Testis (tissue), 3 donors: ENCODE measurements around the gene VPS8. TPM values are rescaled to one million over a fixed set of nuclear protein-coding genes. Genes with fewer than 3 reads are reported as not detected.

Source experiments
- DNase-seq: peaks from one replicate; pipeline ENCODE4 v3.0.0-alpha.2; 2019
- H3K27ac ChIP-seq, 2 donors: fragments of 200-600 bp; sonication (generic); one replicate each; pipeline ENCODE4 v1.5.1; 2019
- H3K27me3 ChIP-seq: fragments of 200-600 bp; sonication (generic); one replicate; pipeline ENCODE4 v1.5.1; 2019
- H3K36me3 ChIP-seq: fragments of 200-600 bp; sonication (generic); one replicate; pipeline ENCODE4 v1.5.1; 2017; ENCODE audit warnings: low read depth; ENCODE audit errors: missing control alignments
- H3K4me1 ChIP-seq: fragments of 200-600 bp; sonication (generic); one replicate; pipeline ENCODE4 v1.5.1; 2019
- H3K4me3 ChIP-seq, 2 donors: fragments of 200-600 bp; sonication (generic); one replicate each; pipeline ENCODE4 v1.5.1; 2017 to 2019
- H3K9me3 ChIP-seq: fragments of 200-600 bp; sonication (generic); one replicate; pipeline ENCODE4 v1.5.1; 2017
- CTCF ChIP-seq, 3 experiments: fragments of 450-650 bp in 2 of 3; fragments of 200-600 bp in 1 of 3; sonication (generic) in 1 of 3; IDR thresholded peaks; one replicate each; pipeline ENCODE4 v1.5.1; 2016 to 2019; ENCODE audit warnings: antibody characterized with exemption in 3 of 3, mild to moderate bottlenecking in 2 of 3, moderate library complexity in 1 of 3
- POLR2A ChIP-seq: fragments of 450-650 bp; IDR thresholded peaks from one replicate; pipeline ENCODE4 v1.6.1; 2017; ENCODE audit warnings: antibody characterized with exemption, mild to moderate bottlenecking, moderate library complexity
- WGBS, 2 donors: methylation state at CpG; one replicate each; pipeline ENCODE4 v1.1.5; 2018; 5-methylcytosine and 5-hydroxymethylcytosine counted together
- intact Hi-C: fragments of 100-400 bp; cut with DNase I; formaldehyde crosslinking; loops from one replicate; pipeline ENCODE4 v1.15.1; 2023; ENCODE audit warnings: low total_unique reads
- polyA plus RNA-seq: library from polyadenylated mRNA; stranded (reverse); fragments of 350-450 nt; fragmentation: Illumina TruSeq; extraction: RNeasy Lipid Tissue Mini Kit (QIAGEN cat#74804); gene quantifications from one replicate; pipeline ENCODE4 v1.2.3, GENCODE V29; 2014; ENCODE audit warnings: low read depth, low replicate concordance; ENCODE audit not compliant: insufficient read depth
- total RNA-seq, 2 donors: library from RNA; depleted of rRNA; stranded (reverse); fragments of >200 nt; gene quantifications; one replicate each; pipeline ENCODE4 v1.2.3, GENCODE V29; 2016

Gene VPS8
- total and polyA plus RNA-seq, 3 donors from 2014 or later, result 65.8 to 127 (median 88.0) TPM

- Histone ChIP-seq H3K27ac (no peak overlapping the region), H3K4me1 (no peaks in the 10 kb centered on the region), H3K36me3 (no peaks in the 10 kb centered on the region), H3K27me3 (no peaks in the 10 kb centered on the region), H3K4me3 (no peak overlapping the region), H3K9me3 (no peaks in the 10 kb centered on the region)
- intact Hi-C loops, result no loop called here
- no peak for TF ChIP-seq POLR2A
- no peak for TF ChIP-seq CTCF (IDR thresholded peaks at IDR 0.05)
- 98% methylated on average over 2 of the region's 2 CpGs for WGBS, 2 donors
- no peak for DNase-seq
Measured at GRCh38 chr3:184857099-184857498, 45.1 kb downstream of the VPS8 start.

- Histone ChIP-seq H3K4me1 (no peaks in the 10 kb centered on the region), H3K9me3 (no peaks in the 10 kb centered on the region), H3K36me3 (no peaks in the 10 kb centered on the region), H3K4me3 (no peak overlapping the region), H3K27ac (no peak overlapping the region), H3K27me3 (no peaks in the 10 kb centered on the region)
- TF ChIP-seq POLR2A (no peak), CTCF (IDR thresholded peaks at IDR 0.05) (no peak)
- intact Hi-C loops, result no loop called here
- DNase-seq, result no peak
Measured at GRCh38 chr3:184864000-184864399, 52.0 kb downstream of the VPS8 start.

- 81 to 84% methylated on average over 2 of the region's 2 CpGs for WGBS, 2 donors
- TF ChIP-seq POLR2A (no peak), CTCF (IDR thresholded peaks at IDR 0.05) (no peak)
- no peak for DNase-seq
- intact Hi-C loops, result no loop called here
- H3K9me3 ChIP-seq, result no peaks in the 10 kb centered on the region
- no peaks in the 10 kb centered on the region for H3K36me3 ChIP-seq
- H3K4me1 ChIP-seq, result no peaks in the 10 kb centered on the region
- H3K27ac ChIP-seq, result no peak overlapping the region
- no peaks in the 10 kb centered on the region for H3K27me3 ChIP-seq
- H3K4me3 ChIP-seq, result no peak overlapping the region
Measured at GRCh38 chr3:184868477-184868876, 56.5 kb downstream of the VPS8 start.

GRCh38 chr3:184872200-184872599 lies 60.2 kb downstream of the VPS8 start:
- WGBS, 2 donors, result 71 to 78% methylated on average over 4 of the region's 4 CpGs
- intact Hi-C loops, result loop anchor here (5.0 kb wide), 1 partner anchor 305 kb away; no protein-coding TSS in a partner anchor
- no peaks in the 10 kb centered on the region for H3K36me3 ChIP-seq

More at GRCh38 chr3:184872200-184872599, 60.2 kb downstream of the VPS8 start:
- H3K9me3 ChIP-seq, result no peaks in the 10 kb centered on the region
- no peaks in the 10 kb centered on the region for H3K4me1 ChIP-seq
- H3K4me3 ChIP-seq, result no peak overlapping the region
- no peaks in the 10 kb centered on the region for H3K27me3 ChIP-seq
- TF ChIP-seq POLR2A, result no peak
- TF ChIP-seq CTCF (IDR thresholded peaks at IDR 0.05), result no peak
- H3K27ac ChIP-seq, result no peak overlapping the region
- DNase-seq, result no peak
